GM12878 (cell line): ENCODE data around the gene RB1. TPM values are rescaled to one million over a fixed set of nuclear protein-coding genes. Genes with fewer than 3 reads are reported as not detected.

Experiments
- ATAC-seq: fragments of 200-7000 bp; cut with Tn5 transposase; 3 replicates; pipeline ENCODE4 v1.9.1; 2020; ENCODE audit warnings: mild to moderate bottlenecking, moderate library complexity
- BruUV-seq: library from RNA; stranded (reverse); fragments of 400-500 nt; replicated peaks from 2 replicates; lab custom pipeline; 2021; lab: Mats Ljungman, UMichigan
- CTCF ChIA-PET: fragments of 300-600 bp; sonication (Branson Sonifier 250); formaldehyde crosslinking; extraction: SDS; loops from one replicate; lab custom pipeline; 2021; ENCODE audit warnings: inconsistent platforms; lab: Yijun Ruan, JAX
- POLR2A ChIA-PET: fragments of 350-600 bp; formaldehyde crosslinking; extraction: SDS; loops from one replicate; lab custom pipeline; 2021; ENCODE audit warnings: inconsistent platforms; lab: Charles Lee
- RAD21 ChIA-PET: fragments of 300-600 bp; sonication (Branson Sonifier 250); formaldehyde crosslinking; loops from one replicate; lab custom pipeline; 2023; ENCODE audit warnings: antibody characterized with exemption; ENCODE audit not compliant: unreplicated experiment; lab: Charles Lee
- SMC1A ChIA-PET: fragments of 300-600 bp; sonication (Branson Sonifier 250); formaldehyde crosslinking; loops from one replicate; lab custom pipeline; 2023; ENCODE audit not compliant: unreplicated experiment, uncharacterized antibody; lab: Charles Lee
- DNase-seq: peaks from one replicate; pipeline ENCODE4 v3.0.0-alpha.2; 2011; ENCODE audit warnings: low read depth, low spot score
- FAIRE-seq: peaks from 3 replicates; lab custom pipeline; 2011; peaks lifted over from hg19 to GRCh38; lab: Jason Lieb, UNC
- H2AFZ ChIP-seq: 2 replicates; pipeline ENCODE4 v1.6.0; 2011; ENCODE audit warnings: low read depth, low read length, control low read depth; ENCODE audit not compliant: control insufficient read depth
- H3K27ac ChIP-seq: 2 replicates; pipeline ENCODE4 v1.5.1; 2011; ENCODE audit warnings: control low read depth; ENCODE audit not compliant: control insufficient read depth, insufficient read depth
- H3K27me3 ChIP-seq, 2 experiments: replicated peaks in 1 of 2; 2 replicates each; pipeline versions ENCODE4 v1.6.0 to v1.6.1; 2011; ENCODE audit warnings: low read length in 1 of 2; ENCODE audit not compliant: control insufficient read depth in 2 of 2, insufficient read depth in 2 of 2
- H3K36me3 ChIP-seq, 2 experiments: 2 replicates each; pipeline ENCODE4 v1.5.1; 2011; ENCODE audit warnings: low read length in 1 of 2; ENCODE audit not compliant: control insufficient read depth in 2 of 2, insufficient read depth in 2 of 2
- H3K4me1 ChIP-seq: 2 replicates; pipeline ENCODE4 v1.6.1; 2011; ENCODE audit warnings: mild to moderate bottlenecking, low read length, moderate library complexity, mixed read lengths; ENCODE audit not compliant: control insufficient read depth, insufficient read depth
- H3K4me2 ChIP-seq: 2 replicates; pipeline ENCODE4 v1.6.0; 2011; ENCODE audit warnings: control low read depth; ENCODE audit not compliant: control insufficient read depth, insufficient read depth
- H3K4me3 ChIP-seq: fragments of 200-600 bp; sonication (generic); 2 replicates; pipeline ENCODE4 v1.5.1; 2016
- H3K79me2 ChIP-seq: 2 replicates; pipeline ENCODE4 v1.6.0; 2011; ENCODE audit warnings: low read length; ENCODE audit not compliant: control insufficient read depth, insufficient read depth
- H3K9ac ChIP-seq: 2 replicates; pipeline ENCODE4 v1.8.0; 2011; ENCODE audit warnings: low read length, control low read depth, mixed read lengths; ENCODE audit not compliant: control insufficient read depth, insufficient read depth
- H3K9me3 ChIP-seq: replicated peaks from 3 replicates; pipeline ENCODE4 v1.5.1; 2011; ENCODE audit warnings: mild to moderate bottlenecking, low read length; ENCODE audit not compliant: control insufficient read depth, insufficient read depth
- H4K20me1 ChIP-seq: 2 replicates; pipeline ENCODE4 v1.6.0; 2011; ENCODE audit not compliant: control insufficient read depth, insufficient read depth
- EP300 ChIP-seq, 2 experiments: fragments of 150-350 bp in 1 of 2; IDR thresholded peaks; 2 replicates each; pipeline ENCODE4 v1.6.1; 2011 to 2012; ENCODE audit warnings: low read depth in 2 of 2, low read length in 2 of 2, borderline replicate concordance in 1 of 2, improper control_type of control experiment in 1 of 2, inconsistent platforms in 1 of 2; ENCODE audit not compliant: control insufficient read depth in 1 of 2
- JUNB ChIP-seq: IDR thresholded peaks from 2 replicates; pipeline ENCODE4 v1.6.1; 2016; ENCODE audit warnings: antibody characterized with exemption, mild to moderate bottlenecking
- KAT2A ChIP-seq: conservative IDR thresholded peaks from 2 replicates; pipeline ENCODE4 v1.6.1; 2011; ENCODE audit warnings: low read depth, low read length; ENCODE audit not compliant: control insufficient read depth
- NR2F1 ChIP-seq: fragments of 450-650 bp; conservative IDR thresholded peaks from 2 replicates; pipeline ENCODE4 v1.6.1; 2017; ENCODE audit warnings: mild to moderate bottlenecking
- SPI1 ChIP-seq: IDR thresholded peaks from 2 replicates; pipeline ENCODE4 v1.6.1; 2011; ENCODE audit warnings: low read depth, mild to moderate bottlenecking, low read length, moderate library complexity, borderline replicate concordance; ENCODE audit not compliant: insufficient read depth
- in situ Hi-C: fragments of 300-500 bp; cut with MboI; formaldehyde crosslinking; loops from 9 replicates; pipeline ENCODE4 v1.14.3; 2018; ENCODE audit warnings: mixed read lengths
- intact Hi-C: fragments of 100-400 bp; cut with micrococcal nuclease; formaldehyde crosslinking; loops from one replicate; pipeline ENCODE4 v1.14.2; 2022; ENCODE audit not compliant: unreplicated experiment
- polyA plus RNA-seq, 11 experiments: library from polyadenylated mRNA; depleted of rRNA in 4 of 11; unstranded in 6 of 11; stranded (reverse) in 5 of 11; fragments of >200 nt; fragmentation: Nextera tagmentation in 4 of 11; fragmentation: Illumina TruSeq in 1 of 11; extraction: Ambion mirVana in 4 of 11; extraction: Trizol in 1 of 11; gene quantifications; 1 replicate in 1 of 11; 2 replicates in 10 of 11; pipeline versions ENCODE4 v1.2.1 to v1.2.3, GENCODE V29; 2011 to 2016; ENCODE audit warnings: inconsistent platforms in 2 of 11, missing spikeins in 2 of 11, low read depth in 1 of 11
- total RNA-seq, 4 experiments: library from RNA; depleted of rRNA in 3 of 4; stranded (reverse); fragments of >200 nt in 3 of 4; fragmentation: Illumina TruSeq in 1 of 4; extraction: Trizol in 1 of 4; gene quantifications; 2 replicates each; pipeline versions ENCODE4 v1.2.1 to v1.2.3, GENCODE V29; 2013 to 2021
- TF ChIP-seq, protein P1 (sequence below): fragments of 450-650 bp; IDR thresholded peaks from 2 replicates; pipeline ENCODE4 v1.6.1; 2017; ENCODE audit warnings: mild to moderate bottlenecking

The RB1 gene
- total and polyA plus RNA-seq, 10 of the 15 experiments (the other 5 are each of a cell fraction or from before 2014, with no cell fraction given): 2.8 to 45.0 (median 8.3) TPM

GRCh38 chr13:48489666-48490065, 186.1 kb downstream of the RB1 start:
- Histone ChIP-seq H3K4me3 (0 out of 2 replicates have a peak overlapping the region, but pooled peaks have one; percentile 24), H3K9me3 (no peaks in the 10 kb centered on the region; the same call in 1 of the 3 replicates), H3K27me3 (no peaks in the 10 kb centered on the region), H3K27ac (peak overlapping the region; percentile 91), H4K20me1 (no peaks in the 10 kb centered on the region), H3K79me2 (peaks cover 29% of the 10 kb centered on the region), H3K4me1 (peaks cover 64% of the 10 kb centered on the region), H2AFZ (no peak overlapping the region), H3K9ac (no peak overlapping the region; the same call in 1 of the 2 replicates), H3K36me3 (peaks cover 0 to 13% of the 10 kb centered on the region in 2 experiments; a peak in 1 of 4 replicates), H3K4me2 (peak overlapping the region; percentile 92)
- ATAC-seq (no peak), DNase-seq (no peak), FAIRE-seq (no peak)
- ChIA-PET POLR2A (interaction anchor here (1.2 kb wide), 1 partner anchor 43 kb away, joined by 3 read pairs; the partner anchor contains the start of gene RCBTB2), SMC1A (interaction anchor here (0.9 to 1.3 kb wide), 4 partner anchors 9 to 90 kb away, joined by 3 to 4 read pairs (median 3); no protein-coding TSS in a partner anchor), RAD21 (interaction anchor here (0.9 to 2.1 kb wide), 3 partner anchors 13 to 43 kb away, joined by 3 to 5 read pairs (median 4); partner anchors contain the start of gene RCBTB2), CTCF (interaction anchor here (1.1 to 1.5 kb wide), 2 partner anchors 90 to 395 kb away, joined by 3 to 5 read pairs; partner anchors contain the start of gene MED4)
- intact Hi-C loops (loop anchor here (5.0 kb wide), 1 partner anchor 73 kb away; no protein-coding TSS in a partner anchor), in situ Hi-C loops (no loop called here)
- no TSS peak for BruUV-seq
- TF ChIP-seq NR2F1 (no peak), SPI1 (no peak; the same call in 1 of the 2 replicates), EP300 (IDR thresholded peaks at IDR 0.05; ENCODE audit: borderline replicate concordance in 1 of 2, control insufficient read depth in 1 of 2, low read depth in 2 of 2, low read length in 2 of 2) (no peak), JUNB (no peak), KAT2A (no peak)
- TF ChIP-seq, protein P1, sequence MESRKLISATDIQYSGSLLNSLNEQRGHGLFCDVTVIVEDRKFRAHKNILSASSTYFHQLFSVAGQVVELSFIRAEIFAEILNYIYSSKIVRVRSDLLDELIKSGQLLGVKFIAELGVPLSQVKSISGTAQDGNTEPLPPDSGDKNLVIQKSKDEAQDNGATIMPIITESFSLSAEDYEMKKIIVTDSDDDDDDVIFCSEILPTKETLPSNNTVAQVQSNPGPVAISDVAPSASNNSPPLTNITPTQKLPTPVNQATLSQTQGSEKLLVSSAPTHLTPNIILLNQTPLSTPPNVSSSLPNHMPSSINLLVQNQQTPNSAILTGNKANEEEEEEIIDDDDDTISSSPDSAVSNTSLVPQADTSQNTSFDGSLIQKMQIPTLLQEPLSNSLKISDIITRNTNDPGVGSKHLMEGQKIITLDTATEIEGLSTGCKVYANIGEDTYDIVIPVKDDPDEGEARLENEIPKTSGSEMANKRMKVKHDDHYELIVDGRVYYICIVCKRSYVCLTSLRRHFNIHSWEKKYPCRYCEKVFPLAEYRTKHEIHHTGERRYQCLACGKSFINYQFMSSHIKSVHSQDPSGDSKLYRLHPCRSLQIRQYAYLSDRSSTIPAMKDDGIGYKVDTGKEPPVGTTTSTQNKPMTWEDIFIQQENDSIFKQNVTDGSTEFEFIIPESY: no peak
